Glomerular endothelial cell (primary cell): ENCODE data around the gene SORCS2. TPM values are rescaled to one million over a fixed set of nuclear protein-coding genes. Genes with fewer than 3 reads are reported as not detected.
"Not testable (repeated sequence)": the region's sequence is repeated elsewhere in the genome, so short reads cannot be mapped to it uniquely, and the experiment has no call there.

Experiments
- DNase-seq: peaks from one replicate; pipeline ENCODE4 v3.0.0-alpha.2; 2011; ENCODE audit warnings: low read depth, low spot score; ENCODE audit errors: extremely low read depth
- total RNA-seq: library from RNA; depleted of rRNA; stranded (reverse); fragments of >200 nt; gene quantifications from 2 replicates; pipeline ENCODE4 v1.2.3, GENCODE V29; 2015

The SORCS2 gene
- total RNA-seq, 1 donor from 2014 or later, result 0.64 TPM

DNA sequence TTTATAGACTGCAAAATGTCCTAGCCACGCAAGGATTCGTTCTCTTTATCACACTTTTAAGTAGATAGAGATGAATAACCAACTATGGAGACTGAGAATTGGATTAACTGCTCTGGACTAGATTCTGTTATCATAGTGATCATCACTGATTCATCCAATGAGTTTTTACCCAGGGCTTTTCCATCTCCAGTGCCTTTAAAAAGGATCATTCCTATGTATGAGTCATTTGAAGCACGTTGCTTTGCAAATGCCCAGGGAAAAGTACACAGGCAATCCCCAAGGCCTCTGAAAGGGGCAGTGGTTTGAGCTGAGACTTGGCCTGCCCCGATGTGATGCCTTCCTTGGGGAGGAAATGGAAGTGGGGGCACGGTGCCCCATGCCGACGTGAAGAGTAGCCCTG is 365.1 kb downstream of the SORCS2 start:
- no peak for DNase-seq

DNA sequence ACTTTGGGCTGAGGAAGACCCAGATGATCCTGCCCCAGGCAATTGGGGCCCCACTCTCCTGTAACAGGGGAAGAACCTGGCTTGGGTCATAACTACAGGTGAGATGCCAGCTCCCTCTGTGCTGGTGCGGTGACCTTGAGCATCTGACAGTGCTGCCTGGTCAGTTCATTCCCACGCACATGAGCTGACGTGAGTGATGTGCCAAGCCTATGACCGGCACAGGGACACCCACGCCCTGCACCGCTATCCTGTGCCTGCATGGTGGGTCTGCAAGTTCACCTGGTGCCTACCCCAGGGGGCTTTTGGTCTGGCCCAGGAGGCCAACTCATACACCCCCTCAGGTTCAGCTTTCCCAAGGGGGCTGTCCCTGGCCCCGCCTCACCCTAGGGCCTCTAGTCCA is 366.1 kb downstream of the SORCS2 start:
- no peak for DNase-seq

DNA sequence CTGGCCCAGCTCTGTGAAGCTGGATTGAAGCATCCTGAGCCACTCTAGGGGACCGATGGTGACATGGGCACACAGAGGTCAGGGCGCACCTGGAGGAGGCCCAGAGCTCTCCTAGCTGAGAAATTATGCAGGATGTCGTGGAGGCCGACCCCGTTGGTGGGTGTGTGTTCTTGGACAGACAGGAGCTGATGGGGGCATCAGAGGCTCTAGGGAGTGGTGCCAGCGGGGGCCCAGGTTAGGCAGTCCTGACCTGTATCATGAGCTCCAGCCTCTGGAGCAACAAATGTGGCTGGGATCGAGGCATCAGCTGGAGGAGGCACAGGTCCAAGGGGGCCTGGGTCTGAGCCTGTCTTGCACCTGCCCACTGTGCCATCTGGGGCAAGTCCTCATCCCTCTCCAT is 367.0 kb downstream of the SORCS2 start:
- no peak for DNase-seq

DNA sequence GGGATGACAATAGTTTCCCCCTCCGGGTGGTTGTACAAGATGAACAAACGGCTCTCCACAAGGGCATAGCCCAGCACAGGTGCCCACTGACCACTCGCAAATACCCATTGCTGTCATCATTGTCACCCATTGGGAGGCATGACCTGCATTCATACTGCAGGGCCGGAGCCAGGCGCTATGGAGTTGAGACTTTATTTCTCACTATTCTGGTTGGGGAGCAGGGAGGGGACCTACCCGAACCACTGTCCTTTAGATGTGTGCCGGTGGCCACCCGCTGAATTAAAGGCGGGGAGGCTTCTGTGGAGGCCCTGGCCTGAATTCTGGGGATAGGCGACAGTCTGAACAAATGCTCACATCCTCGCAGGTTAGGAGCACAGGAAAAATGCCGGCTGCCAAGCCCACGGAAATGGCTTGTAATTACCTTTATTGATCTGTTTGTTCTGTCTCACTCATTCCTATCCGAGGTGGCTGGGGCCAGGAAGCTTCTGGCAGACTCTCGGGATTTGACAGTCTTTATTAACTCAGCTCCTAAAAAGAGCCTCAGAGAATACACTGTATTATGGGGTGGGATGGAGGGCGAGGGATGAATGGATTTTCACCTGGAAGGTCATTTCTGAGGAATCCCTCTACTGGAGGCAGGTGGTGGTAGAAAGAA is 367.5 kb downstream of the SORCS2 start:
- no peak for DNase-seq

DNA sequence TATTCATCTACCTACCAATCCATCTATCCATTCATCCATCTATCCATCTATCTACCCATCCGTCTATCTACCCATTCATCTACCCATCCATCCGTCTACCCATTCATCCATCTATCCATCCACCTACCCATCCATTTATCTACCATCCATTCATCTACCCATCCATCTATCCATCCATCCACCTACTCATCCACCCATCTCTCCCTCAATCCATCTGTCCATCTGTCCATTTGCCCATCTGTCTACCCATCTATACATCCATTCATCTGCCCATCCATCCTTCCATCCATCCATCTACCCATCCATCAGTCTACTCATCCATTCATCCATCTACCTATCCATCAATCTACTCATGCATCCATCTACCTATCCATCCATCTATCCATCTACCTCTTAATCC is 369.2 kb downstream of the SORCS2 start:
- no peak for DNase-seq

DNA sequence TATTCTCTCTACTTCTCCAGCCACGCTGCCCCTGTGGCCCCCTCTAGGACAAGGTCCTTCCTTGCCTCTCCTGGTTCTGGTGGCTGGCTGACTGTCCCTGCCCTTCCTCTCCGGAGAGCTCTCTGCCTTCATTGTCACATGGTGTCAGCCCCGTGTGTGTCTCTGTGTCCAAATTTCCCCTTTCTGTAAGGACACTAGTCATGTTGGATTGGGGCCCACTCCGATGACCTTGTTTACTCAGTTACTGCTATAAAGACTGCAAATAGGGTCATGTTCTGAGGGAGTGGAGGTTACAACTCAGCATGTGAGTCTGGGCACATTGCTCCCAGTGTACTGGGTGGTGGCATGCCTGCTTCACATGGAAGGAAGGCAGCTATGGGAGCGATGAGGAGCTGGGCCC is 371.9 kb downstream of the SORCS2 start:
- DNase-seq, result no peak

DNA sequence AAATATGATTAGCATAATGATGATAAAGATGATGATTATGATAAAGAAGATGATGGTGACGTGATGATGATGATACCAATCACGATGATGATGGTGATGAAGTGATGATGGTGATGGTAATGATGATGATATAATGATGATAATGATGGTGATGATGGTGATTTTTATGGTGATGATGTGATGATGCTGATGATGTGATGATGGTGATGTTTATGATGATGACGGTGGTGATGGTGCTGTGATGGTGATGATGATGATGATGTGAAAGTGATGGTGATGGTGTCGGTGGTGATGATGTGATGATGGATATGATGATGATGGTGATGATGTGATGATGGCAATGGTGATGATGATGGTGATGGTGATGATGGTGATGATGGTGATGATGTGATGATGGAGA is 373.1 kb downstream of the SORCS2 start:
- DNase-seq, result no peak

DNA sequence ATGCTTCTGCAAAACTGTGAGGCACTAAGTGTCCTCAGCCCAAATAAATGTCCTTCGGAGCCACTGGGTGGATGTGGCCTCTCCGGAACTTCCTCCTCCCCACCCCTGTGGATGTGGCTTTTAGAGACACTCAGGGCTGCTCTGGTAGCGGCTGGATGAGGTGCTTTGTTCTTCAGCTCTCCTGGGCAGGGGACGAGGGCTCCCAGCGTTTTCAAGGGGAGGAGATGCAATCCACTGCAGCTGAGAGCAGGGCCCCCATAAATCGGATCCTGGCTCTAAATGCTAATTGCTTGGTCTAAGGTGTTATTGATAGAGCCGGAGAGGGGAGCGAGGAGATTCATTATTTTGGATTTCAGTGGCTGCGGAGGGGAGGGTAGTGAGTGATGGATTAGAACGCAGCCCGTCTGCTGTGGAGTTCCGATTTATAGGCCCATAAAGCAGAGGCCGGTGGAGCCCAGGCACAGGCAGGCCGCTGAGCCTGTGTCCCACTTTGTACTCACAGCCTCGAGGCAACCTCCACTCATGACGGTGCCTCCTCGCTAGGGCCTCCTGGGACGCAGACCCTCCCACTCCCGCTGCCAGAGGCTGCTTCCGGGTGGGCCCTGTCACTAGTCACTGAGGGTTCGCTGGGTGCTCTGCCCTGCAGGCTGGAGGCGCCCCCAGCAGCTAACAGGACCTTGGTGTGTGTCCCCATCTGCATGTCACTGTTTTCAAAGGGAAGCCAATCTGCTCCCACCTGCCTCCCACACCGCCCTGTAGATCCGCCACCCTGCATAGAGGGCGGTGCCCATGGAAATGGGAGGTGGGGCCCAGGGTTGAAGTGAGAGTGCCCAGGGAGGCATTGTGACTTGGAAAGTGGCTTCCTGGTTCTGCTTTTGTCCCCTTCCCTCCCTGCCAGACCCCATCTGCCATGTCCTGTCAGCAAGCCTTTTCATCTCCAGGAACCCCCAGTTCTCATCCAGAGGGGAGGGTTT is 377.8 kb downstream of the SORCS2 start:
- no peak for DNase-seq

DNA sequence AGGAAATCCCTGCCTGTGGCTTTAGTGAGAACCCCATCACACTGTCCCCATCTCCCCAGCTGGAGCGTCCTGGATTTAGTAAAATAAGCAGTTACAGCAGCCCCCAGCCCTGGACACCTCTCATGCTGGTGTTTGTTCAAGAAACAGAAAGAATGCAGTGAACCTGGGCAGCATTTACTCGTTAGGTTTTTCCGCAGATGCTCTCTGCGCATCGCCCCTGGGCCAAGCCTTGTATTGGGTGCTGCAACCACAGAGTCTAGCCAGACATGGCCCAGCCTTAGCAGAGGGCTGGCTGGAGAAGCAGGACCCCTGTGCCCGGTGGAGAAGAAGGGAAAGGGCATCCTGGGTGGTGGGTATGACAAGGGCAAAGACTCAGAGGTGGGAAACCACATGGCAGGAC is 378.7 kb downstream of the SORCS2 start:
- no peak for DNase-seq

DNA sequence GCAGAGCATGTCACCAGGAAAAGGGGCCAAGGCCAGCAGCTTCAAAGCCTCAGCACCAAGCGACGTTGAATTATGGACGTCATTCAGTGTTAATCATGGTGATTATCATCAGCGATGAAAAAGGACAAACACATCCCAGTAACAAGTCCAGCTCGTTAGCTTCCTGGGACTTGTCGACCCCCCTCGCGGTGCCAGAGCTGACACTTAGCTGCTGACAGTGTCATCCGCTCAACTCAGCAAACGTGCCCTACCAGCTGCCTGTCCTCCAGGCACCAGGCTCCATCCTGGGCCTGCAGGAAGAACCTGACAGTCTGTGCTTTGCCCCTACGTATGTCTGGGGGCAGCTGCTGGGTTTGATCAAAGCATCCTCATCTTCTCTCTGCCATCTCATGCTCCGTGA is 379.4 kb downstream of the SORCS2 start:
- no peak for DNase-seq

DNA sequence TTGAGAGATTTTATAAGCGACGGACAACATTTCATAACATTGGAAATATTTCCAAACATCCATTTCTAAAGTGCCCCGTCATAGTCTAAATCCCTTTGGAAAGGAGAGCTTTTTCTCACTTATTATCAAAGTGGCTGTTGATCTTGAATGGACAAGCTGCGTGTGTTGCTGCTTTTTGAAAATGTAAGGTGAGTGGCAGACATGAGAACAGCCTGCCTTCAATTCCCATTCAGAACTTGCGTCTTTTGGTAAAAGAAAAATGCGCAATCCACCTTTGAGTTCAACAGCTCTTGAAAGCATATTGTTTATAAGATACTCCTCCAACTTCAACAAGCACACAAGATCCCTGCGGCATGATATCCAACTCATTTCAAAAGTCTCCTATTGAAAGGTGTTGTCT is 380.6 kb downstream of the SORCS2 start:
- DNase-seq, result no peak

DNA sequence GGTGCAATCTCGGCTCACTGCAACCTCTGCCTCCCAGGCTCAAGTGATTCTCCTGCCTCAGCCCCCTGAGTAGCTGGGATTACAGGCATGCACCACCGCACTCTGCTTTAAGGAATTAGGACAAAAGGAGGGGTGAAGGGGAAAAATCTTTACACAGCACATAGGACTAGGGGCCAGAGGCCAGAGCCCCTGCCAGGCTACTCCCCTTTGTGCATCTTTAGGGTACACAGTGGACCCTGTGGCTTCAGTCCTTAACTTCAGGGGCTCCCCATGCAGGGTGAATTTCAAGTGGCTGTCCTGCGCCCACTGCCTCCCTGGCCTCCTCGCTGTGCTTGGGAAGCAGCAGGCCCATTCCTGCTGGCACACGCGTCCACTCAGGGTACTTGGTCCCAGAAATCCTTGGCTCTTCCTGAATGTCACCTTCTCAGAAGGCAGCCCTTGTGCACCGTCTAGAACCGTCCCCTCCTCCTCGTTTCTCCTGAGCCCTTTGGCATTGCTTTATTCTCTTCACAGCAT is 381.3 kb downstream of the SORCS2 start:
- DNase-seq, result no peak

DNA sequence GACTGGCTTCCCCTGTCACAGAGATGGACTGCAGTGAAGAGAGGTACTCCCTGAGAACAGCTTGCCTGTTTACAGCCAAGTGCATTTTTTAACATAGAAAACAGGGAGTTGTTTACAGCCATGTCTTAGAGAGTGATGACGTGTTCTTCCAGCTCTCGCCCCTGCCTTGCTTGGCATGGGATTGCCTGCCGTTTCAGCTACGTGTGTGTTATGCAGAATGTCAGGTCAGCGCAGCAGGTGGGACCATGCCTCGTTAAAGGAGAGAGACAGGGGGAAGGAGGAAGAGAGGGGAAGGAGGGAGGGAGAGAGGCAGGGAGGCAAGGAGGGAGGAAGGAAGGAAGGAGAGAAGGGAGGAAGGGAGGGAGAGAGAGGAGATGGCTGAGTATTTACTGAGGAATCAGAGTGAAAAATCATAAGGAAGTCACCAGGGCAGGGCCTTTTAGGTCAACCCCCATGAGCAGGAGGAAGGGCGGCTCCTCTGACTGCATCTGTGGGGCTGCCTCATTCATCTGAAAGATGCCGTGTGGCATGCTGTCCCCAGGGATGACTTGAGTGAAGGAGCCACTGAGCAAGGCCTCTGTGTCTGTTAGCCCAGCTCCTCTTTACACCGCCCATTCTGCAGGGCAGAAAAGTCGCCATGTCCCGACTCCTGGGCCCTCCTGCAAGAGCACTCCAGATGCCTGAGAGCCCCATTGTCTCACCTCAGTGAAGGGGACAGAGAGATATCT is 382.1 kb downstream of the SORCS2 start:
- DNase-seq, result no peak

DNA sequence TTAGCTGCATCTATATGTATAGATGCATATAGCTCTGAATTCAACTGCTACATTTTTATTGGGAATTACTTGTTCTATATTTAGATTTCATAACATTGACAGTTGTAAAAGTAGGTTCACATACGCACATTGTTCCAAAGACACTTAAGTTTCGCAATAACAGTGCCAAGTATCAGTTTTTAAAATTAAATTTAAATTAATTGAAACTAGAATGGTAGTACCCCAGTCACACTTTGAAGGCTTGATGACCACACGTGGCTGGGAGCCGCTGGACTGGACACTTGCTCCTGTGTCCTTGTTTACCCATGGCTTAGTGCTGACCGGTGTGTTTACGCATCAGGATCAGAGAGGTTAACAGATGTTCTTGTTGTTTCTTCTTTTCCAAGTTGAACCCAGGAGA is 383.1 kb downstream of the SORCS2 start:
- no peak for DNase-seq

DNA sequence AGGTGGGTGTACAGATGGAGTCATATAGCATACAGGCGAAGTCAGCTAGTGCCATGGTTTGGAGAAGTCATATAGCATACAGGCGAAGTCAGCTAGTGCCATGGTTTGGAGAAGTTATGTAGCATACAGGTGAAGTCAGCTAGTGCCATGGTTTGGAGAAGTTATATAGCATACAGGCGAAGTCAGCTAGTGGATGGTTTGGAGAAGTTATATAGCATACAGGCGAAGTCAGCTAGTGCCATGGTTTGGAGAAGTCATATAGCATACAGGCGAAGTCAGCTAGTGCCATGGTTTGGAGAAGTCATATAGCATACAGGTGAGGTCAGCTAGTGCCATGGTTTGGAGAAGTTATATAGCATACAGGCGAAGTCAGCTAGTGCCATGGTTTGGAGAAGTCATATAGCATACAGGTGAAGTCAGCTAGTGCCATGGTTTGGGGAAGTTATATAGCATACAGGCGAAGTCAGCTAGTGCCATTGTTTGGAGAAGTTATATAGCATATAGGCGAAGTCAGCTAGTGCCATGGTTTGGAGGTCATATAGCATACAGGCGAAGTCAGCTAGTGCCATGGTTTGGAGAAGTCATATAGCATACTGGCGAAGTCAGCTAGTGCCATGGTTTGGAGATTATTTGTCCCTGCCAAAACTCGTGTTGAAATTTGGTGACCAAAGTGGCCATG is 385.2 kb downstream of the SORCS2 start:
- DNase-seq, result not testable (repeated sequence)

DNA sequence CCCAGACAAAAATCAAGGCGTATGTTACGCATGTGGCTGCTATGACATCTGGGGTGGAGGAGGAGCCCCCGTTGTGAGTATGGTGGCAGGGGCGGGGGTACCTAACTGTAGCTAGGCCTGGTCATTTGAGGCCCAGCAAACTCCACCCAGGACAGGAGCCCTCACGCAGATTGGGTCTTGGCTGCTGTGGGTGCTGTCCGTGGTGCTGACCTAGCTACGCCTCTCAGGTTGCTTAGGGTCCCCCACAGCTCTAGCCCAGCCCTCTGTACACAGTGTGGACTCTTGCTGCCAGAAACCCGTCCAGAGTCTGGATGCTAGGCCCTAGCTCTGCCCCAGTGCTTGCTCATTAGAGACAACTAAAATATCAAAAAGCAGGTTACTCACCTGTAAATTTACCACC is 389.1 kb downstream of the SORCS2 start:
- DNase-seq, result no peak

DNA sequence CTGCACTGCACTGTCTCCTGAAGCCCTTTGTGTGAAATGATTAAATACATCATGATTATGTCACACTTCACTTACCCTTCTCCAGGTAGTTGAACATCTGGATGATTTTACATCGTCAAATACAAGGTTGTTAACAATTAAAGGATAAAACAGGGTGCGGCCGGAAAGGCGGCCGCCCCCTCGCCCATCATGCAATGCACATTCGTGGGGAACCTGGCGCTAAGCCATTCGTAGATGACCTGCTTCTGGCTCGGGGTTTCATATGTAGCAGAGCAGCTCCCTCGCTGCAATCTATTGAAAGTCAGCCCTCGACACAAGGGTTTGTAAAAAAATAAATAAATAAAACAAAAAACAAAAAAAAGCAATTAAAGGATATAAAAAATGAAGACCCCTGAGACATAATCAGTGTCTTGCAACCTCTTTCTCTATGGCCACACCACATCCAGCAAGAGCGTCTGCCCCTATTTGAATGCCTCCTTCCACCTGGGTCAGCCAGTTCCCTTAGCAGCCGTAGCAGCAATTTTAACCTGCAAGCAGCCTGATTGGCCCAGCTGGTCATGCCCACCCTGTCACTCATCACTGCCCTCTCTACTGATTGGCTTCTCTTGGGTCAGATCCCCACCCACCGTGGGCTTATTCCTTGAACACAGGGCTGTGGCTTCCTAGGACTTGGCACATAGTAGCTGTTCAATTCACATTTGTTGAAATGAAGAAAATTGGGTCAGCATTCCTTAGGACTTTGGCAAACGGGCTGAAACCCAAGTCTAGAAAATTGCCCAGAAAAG is 390.2 kb downstream of the SORCS2 start:
- DNase-seq, result no peak

DNA sequence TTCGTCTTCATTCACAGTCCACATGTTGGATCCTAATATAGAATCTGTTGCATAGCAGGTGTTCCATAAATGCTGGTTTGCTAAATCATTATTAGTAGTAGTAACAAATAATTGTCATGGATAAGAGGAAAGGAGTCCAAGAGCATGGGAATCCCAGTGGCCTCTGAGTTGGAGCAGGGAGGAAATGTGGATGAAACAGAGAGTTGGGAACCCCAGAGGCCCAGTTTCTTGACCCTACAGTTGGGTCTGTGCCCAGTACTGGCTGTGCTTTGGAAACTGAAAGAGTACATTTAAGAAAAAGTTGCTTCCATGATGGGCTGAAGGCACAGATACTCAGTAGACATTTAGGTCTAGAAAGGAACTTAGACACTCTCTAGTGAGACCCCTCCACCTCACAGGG is 391.8 kb downstream of the SORCS2 start:
- no peak for DNase-seq

DNA sequence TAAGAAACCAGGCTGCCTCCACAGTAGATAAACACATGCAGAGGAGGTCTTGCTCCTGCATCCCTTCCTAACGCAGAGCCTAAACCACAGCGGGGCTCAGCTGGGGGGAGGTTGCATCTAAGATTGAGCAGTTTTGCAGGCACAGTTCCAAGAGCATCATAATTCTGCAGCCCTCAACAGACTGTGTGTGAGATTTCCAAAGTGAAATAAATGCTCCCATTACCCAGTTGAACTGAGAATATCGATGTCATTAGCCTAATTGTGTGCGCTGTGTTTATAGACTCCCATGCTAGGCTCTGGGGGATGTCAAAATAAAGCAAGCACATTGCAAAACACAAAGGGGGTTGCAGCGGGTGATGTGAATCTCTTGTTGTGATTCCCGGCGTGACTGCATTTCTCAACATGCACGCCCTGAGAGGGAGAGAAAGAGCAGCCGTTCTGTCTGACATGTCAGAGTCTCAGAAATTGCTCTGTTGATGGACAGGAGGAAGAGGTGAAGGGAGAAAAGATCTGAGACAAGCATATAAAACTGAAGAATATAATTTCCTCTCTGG is 392.3 kb downstream of the SORCS2 start:
- DNase-seq, result no peak

DNA sequence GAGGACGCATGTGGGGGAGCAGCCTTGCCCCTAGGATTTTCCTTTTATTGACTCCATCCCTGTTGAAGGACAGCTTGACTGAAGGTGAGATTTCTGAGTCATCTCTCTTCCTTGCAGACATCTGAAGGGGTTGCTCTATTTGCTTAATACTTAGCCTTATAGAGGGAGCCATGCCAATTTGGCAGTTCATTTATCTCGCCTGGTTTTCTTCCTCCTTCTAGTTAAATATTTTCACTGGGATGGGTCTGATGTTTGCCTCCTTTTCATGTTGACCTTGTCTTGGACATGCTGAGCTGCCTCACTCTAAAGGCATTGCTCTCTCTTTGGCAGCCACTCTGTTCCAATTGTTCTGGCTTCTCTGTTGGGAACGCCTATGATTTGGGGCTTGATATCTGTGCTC is 393.4 kb downstream of the SORCS2 start:
- DNase-seq, result no peak
